HG03575 (cell line): ENCODE measurements around the gene HOXC9.

Source experiments
- ATAC-seq: cut with Tn5 transposase; IDR thresholded peaks from one replicate; pipeline ENCODE4 v1.9.1; 2021; ENCODE audit not compliant: unreplicated experiment, insufficient number of reproducible peaks, low FRiP score; ENCODE audit errors: extremely low read depth

The HOXC9 gene

GRCh38 chr12:53961025-53961761 is 38.8 kb upstream of the HOXC9 start:
- no peak for ATAC-seq

- ATAC-seq = no peak
These were observed 37.0 kb upstream of the HOXC9 start for GRCh38 chr12:53963005-53963404.

DNA sequence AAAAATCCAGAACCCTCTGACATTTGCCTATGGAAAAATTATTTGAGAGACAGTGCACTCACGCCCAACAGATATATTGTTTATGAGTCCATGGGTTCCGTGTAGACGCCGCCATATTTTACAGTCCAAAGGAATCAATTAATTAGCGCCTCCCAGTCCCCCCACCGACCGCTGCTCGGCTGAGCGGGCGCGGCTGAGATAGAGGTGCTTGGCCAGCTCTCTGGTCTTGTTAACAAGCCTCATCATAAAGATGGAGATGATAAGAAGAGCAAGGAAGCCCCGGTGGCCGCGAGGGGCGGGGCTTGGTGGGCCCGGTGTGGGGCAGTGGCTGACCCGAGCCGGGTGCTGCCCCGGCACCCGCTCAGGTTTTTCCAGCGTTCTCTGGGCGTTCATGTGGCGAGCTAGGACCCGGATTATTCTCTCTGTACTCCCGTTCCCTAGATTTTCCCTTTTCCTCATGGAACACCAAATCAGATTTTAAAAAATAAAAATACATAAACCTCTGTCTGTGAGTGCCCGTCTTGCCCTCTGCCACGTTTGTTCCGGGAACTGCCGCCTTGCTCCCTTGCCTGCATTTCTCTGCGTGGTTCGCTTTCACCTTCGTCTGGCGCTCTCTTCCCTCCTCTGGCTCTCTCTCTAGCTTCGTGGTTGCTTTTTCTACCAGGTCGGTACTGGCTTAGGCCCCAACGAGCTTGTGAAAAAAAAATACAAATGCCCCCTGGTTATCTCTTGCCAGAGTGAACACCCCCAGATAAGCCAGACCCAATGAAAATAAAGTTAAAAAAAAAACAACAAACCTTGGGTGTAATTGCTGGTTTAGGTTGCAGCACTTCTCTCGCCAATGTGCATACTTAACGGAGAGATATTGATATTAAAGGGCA is 36.3 kb upstream of the HOXC9 start:
- no peak for ATAC-seq

- no peak for ATAC-seq
These were observed 35.6 kb upstream of the HOXC9 start for GRCh38 chr12:53964315-53964713.

DNA sequence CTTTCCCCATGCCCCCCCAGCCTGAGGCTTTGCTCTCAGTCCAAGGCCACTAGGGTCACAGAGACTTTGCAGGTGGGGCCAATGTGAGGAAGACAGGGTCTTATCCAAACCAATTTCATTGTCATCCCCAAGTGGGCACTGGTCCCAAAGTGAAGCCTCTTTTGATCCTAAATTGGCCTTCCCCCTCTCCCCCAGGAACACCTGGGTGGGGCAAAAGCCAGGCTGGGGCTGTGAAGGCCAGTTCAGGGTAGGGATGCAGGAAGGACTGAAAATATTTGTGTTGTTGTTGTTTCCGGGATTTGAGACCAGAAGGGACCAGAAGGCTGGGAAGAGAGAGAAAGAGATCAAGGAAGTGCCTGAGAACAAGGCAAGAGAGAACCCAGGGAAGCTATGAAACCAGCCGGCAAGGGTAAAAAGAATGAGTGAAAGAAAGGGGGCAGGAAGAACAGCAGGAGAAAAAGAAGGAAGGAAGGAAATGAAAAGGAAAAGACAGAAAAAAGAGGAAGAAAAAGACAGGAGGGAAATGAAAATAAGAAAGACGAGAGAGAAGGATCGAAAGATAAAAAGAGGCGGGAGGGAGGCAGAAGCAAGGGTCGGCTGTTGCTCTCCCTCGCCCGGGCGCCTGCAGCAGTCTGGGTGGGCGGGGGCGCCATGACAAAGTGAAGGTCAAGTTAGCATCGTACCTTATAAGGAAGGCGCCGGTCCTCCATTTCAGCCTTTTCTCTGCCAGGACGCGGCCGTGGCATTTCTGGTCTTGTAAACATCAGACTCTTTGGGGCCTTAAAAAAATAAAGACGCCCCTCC is 34.5 kb upstream of the HOXC9 start:
- ATAC-seq = no peak

GRCh38 chr12:53966085-53966384 is 33.9 kb upstream of the HOXC9 start:
- no peak for ATAC-seq

- no peak for ATAC-seq
These were observed 33.4 kb upstream of the HOXC9 start for GRCh38 chr12:53966385-53967133.

DNA sequence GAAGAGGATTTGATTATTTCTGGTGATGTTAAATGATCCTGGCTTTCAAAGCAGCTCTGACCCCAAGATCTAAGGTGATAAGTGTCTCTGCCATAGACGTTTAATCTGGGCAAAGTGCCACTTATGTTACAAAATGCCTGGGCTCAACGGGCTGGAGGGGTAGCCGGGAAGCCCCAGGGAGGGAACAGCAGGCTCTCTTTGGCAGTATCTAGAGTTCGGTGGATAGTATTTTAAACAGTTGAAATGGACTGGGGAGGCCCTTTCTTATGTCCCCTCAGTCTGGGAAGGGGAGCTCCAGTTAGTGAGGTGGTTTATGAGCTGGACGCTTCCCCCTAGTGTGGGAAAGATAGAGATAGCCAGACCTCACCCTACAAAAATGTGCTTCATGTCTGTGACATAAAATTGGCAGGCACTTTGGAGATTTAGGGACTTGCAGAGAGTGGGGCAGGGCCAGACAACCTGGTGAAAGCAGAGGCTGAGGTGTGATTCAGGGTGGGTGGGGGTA is 32.5 kb upstream of the HOXC9 start:
- no peak for ATAC-seq

DNA sequence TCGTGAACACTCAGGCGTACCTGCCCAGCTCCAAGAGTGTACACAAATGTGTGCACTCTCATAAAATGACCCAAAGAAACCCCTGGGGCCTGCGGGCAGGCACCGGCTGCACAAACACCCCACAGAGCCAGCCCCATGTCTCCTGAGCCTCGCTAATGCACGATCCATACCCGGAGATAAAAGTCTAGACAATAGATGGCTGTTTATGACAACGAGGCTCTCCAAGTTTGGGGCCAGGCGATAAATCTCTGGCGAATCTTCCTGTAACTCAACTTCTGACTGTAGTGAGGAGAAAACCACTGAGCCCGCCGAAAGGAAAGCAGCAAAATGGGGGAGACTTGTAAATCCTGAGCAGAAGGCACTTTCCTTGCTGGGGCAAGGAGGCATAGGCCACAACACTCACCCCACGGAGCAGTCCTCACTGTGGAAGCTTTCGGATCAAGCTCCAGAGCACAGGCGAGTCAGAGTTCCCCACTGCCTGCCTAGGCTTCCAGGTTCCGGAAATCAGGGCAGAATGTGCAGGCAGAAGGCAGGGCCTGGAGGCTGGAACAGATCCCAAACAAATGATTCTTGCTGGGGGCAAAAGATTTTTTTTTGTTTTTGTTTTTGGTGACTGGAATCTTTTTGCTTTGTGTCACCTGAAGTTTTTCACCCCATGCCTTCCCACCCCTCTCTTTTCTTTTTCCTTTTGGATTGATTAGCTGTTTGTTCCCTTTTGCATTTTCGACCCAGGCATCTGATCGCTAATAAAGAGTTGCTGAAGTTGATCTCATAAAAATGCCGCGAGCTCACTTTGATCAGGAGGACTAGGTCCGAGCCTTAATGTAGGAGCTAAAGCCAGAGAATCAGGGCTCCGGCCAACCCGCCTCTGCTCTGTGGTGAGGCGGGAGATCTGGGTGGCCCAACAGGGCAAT is 31.5 kb upstream of the HOXC9 start:
- no peak for ATAC-seq

GRCh38 chr12:53969588-53970259 is 30.2 kb upstream of the HOXC9 start:
- ATAC-seq = no peak

DNA sequence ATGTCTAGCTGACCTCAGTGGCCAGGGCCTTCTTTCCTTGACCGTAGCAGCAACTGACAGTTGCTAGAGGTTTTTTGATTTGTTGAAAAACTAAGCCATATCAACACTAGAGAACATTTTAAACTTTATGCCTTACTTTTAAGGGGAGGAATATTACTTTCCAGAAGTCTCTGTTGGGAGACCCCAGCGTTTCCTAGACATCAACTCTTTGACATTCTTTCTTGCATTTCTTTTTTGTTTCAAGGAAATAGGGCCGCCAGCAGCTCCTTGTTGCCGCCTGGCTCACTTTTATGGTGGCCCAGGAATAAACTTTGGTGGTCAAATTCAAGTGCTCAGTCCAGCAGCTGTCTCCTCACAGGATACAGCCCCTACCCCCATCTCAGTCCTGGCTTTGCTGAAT is 29.5 kb upstream of the HOXC9 start:
- ATAC-seq = no peak

DNA sequence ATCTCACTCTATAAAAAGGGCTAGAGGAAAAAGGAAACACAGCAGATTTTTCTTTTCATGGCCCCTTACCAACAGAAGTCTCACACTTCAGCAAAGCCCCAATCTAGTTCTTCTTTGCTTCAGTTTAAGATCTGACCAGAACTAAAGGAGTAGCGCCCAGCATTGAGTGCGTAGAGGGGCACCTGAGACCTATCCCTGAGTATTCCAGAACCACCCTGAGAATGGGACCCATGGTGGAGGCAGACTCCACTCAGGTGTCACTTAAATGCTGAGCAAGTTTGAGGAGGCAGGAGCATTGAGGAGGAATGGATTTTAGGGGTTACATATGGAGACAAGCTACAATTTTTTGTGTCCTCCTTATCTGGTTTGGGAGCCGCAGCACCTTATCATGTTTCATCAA is 28.8 kb upstream of the HOXC9 start:
- no peak for ATAC-seq

DNA sequence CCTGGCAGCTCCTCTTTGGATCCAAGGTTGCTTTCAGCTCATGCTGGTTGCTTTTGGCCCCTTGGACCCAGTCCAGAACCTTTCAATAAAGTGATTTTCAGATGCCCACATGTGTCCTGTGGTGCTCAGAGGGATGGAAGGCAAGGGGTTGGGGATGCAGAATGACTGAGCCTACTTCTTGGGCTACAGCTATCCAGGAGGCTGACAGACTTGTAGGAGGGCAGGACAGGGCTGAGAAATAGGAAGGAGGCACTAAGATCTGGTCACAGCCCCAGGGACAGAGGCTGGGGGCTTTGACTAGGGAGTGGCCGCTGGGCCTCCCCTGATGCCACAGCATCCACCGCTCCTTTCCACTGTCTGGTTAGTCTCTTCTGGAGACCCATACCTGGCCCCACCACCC is 28.3 kb upstream of the HOXC9 start:
- ATAC-seq = no peak

DNA sequence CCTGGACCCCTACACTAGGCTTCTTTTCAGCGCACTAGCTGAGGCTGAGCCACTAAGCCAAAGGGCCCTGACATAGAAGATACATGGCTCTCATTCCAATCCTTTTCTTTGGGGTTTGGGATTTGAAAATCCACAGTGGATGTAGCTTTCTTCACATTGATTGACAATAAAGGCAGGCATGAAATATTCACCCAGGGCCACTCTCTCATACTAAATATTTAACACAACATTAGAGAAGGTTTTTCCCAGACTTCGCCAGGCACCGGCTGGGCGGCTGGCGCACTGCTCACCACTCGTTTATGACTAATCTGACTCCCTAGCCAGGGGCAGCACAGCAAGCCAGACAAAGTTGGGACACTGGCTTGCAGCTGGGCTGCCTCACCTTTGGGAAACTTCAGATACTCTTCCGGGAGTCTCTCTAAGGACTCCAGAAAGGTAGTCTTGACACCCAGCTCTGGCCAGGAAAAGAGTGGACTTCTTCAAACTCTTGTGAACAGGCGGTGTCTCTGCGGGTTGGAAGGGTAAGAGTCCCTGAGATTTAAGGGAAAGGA is 27.7 kb upstream of the HOXC9 start:
- ATAC-seq = no peak

- ATAC-seq = no peak
These were observed 27.2 kb upstream of the HOXC9 start, which contains the start of gene HOXC11 for GRCh38 chr12:53972722-53973235. Gene HOXC11 (plus strand): TSS chr12:53973126. CDS start chr12:53973242, 116 bp downstream.

DNA sequence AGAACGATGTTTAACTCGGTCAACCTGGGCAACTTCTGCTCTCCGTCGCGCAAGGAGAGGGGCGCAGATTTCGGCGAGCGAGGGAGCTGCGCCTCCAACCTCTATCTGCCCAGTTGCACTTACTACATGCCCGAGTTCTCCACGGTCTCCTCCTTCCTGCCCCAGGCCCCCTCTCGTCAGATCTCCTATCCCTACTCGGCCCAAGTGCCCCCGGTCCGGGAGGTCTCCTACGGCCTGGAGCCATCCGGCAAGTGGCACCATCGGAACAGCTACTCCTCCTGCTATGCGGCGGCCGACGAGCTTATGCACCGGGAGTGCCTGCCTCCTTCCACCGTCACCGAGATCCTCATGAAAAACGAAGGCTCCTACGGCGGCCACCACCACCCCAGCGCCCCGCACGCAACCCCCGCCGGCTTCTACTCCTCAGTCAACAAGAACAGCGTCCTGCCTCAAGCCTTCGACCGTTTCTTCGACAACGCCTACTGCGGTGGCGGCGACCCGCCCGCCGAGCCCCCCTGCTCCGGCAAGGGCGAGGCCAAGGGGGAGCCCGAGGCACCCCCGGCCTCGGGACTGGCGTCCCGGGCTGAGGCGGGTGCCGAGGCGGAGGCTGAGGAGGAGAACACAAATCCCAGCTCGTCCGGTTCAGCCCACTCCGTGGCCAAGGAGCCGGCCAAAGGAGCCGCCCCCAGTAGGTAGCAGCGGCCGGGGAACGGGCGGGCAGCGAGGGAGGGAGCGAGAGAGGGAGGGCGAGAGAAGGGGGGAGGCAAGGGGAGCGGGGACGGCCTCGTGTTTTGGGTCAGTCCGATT is 26.5 kb upstream of the HOXC9 start:
- no peak for ATAC-seq
